ENCODE data around the gene FRAS1.

FRAS1 gene

DNA sequence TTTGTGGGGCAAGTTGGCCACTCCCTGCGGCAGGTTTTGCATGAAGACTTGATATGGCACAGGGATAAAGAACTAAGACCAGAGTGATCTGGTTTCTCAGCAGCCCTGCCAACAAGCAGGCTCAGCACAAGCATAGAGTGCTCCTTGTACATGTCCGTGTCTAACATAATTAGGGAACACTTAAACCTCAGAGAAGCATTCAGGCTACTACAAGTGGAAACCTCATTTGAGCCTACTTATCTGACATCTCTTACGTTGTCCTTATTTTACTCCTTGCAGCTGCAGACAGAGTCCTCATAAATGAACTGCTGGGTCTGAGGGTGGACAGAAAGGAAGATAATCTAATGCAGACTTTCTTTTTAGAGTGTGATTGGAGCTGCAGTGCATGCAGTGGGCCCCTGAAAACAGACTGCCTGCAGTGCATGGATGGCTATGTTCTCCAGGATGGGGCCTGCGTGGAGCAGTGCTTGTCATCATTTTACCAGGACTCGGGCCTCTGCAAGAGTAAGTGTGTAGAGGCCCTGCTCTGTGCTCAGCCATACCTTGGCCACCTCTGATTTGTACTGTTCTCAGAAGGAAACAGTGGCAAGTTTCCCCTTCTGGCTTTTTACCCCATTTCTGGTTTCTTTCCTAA is 315.3 kb downstream of the FRAS1 start:
- DNase-seq (ENCODE audit: low spot score) = no peak

DNA sequence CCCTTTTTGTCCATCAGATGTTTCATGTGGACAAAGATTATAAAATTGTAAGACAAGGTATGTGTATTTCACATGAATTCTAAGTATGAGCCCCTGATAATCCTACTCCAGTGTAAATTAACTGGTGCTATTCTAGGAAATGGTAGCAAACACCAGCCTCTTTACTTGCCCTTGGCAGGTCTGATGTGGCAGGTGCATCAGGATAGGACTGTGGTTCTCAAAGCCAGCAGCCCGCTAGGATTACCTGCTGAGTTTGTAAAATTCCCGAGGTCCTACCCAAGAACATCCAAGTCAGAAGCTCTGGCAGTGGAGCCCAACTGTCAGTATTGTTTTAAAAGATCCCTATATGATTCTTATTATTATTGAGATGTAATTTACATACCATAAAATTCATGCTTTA is 320.4 kb downstream of the FRAS1 start:
- DNase-seq (ENCODE audit: low spot score) = no peak

- no peak for DNase-seq (ENCODE audit: low spot score)
These were observed 321.9 kb downstream of the FRAS1 start for GRCh38 chr4:78379040-78379439.

DNA sequence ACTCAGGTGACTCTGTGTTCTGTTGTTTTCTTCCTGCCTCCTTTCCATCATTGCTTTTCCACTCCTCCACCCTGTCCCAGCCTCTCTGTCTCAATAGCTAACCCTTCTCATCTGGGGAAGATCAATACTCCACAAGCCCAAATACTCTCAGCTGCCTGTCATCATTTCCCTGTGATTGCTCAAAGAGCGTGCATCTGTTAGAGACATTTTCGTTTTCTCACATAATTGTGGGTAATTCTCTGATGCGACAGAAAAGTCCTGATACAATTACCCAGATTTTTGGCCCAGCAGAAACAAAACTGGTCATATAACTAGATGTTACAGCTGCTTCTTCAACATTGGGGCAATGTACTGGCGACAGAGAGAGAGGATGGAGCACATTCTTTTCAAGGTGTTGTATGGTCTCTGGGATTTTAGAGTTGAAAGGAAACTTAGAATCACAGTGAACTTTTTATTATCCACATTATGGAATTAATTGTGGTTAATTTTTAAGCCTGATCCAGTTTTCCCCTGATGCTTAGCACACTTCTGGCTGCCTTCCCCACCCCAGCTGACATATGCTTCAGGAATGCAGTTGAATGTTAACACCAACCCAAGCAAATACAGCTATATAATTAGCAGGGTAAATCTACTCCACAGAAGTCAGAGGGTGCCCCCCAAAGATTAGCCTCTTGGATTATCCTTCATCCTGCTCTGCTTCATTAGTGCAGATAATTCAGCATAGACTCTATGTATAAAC is 323.0 kb downstream of the FRAS1 start:
- DNase-seq (ENCODE audit: low spot score) = peak; percentile 46

GRCh38 chr4:78386679-78387078 is 329.6 kb downstream of the FRAS1 start:
- DNase-seq (ENCODE audit: low spot score) = no peak

DNA sequence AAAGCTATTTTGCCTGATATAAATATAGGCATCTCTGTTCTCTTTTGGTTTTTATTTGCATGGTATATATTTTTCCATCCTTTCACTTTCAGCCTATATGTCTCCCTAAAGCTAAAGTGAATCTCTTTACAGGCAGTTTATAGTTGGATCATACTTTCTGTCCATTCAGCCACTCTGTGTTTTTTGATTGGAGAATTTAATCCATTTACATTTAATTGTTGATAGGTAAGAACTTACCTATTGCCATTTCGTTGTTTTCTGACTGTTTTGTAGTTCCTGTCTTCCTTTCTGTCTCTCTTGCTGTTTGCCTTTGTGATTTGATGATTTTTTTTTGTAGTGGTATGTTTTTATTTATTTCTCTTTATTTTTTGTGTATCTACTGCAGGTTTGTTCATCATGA is 338.5 kb downstream of the FRAS1 start:
- DNase-seq (ENCODE audit: low spot score) = no peak

GRCh38 chr4:78396613-78397291 is 339.6 kb downstream of the FRAS1 start:
- DNase-seq (ENCODE audit: low spot score) = no peak

DNA sequence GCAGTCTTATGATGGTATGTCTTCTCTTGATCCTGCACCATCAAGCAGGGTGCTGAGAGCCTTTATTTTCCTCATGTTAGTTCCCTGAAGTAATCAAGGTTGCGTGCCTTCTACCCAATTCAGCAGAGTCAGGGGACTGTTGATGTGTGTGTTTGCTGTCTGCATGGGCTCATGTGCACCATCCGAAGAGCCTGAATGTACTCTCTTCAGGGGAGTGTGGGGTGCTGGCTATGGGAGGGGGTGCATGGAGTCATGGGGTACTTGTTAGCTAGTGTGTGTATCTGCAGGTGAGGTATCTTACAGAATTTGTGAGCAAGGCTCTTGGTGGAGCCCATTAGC is 340.1 kb downstream of the FRAS1 start:
- DNase-seq (ENCODE audit: low spot score) = no peak

DNA sequence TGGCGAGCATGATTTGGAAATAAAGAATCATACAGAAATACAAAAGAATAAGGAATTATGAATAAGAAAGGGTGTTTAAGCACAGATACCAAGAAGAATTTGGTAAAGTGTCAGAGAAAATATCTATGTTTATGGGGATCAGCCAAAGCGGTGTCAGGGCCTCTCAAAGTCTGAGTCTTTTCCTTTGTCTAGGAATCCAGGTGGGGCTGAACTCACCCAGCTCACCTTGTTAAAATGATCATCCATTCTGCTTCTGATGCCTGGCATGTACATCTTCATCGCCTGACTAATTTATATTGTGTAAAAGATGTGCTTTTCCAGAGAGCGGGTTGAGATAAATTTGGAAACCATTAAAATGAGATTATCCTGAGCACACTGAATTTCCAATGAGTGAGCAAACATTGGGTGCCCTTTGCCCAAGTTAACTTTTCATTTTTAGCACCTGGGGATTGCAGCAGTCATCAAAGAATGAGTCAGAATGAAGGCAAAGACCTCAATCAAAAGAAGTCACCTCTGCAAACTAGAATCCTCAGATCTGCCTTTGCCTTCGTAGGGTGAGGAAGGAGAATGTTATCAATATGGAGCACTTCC is 352.6 kb downstream of the FRAS1 start:
- no peak for DNase-seq (ENCODE audit: low spot score)

- no peak for DNase-seq (ENCODE audit: low spot score)
These were observed 353.1 kb downstream of the FRAS1 start for GRCh38 chr4:78410225-78410624.

GRCh38 chr4:78410676-78411075 is 353.6 kb downstream of the FRAS1 start:
- no peak for DNase-seq (ENCODE audit: low spot score)

DNA sequence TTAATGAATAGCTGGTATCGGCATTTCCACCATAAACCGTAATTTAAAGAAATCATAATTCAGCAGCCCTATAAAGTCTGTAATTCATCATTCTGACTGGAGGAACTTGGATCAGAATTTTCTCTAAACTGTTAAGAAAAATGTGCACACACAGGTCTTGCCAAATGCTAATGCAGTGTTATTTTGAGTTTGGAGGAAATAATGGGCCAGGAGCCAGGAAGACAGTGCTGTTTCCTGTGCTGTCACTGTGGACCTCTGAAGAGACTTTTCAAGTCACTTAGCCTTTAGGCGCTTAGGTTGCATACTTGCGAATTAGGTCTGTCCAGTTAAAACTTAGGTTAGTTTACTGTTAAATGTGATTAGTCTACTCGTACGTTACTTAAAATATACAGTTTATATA is 357.0 kb downstream of the FRAS1 start:
- no peak for DNase-seq (ENCODE audit: low spot score)

GRCh38 chr4:78417603-78418002 is 360.5 kb downstream of the FRAS1 start:
- DNase-seq (ENCODE audit: low spot score) = no peak

- no peak for DNase-seq (ENCODE audit: low spot score)
These were observed 361.3 kb downstream of the FRAS1 start for GRCh38 chr4:78418406-78418805.

- no peak for DNase-seq (ENCODE audit: low spot score)
These were observed 366.7 kb downstream of the FRAS1 start for GRCh38 chr4:78423790-78424189.

DNA sequence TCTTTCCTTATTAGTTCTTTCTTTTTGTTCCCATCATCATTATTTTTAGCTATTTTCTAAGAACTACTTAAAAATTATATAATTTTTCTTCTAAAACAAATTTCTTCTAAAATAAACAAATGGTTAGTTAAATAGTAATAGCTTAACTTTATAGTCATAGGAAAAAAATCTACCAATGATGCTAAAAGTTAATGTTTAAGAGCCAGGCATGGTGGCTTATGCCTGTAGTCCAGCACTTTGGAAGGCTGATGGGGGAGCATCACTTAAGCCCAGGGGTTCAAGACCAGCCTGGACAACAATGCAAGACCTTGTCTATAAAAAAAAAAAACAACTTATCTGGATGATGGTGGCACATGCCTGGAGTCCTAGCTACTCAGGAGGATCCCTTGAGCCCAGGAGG is 367.3 kb downstream of the FRAS1 start:
- no peak for DNase-seq (ENCODE audit: low spot score)

DNA sequence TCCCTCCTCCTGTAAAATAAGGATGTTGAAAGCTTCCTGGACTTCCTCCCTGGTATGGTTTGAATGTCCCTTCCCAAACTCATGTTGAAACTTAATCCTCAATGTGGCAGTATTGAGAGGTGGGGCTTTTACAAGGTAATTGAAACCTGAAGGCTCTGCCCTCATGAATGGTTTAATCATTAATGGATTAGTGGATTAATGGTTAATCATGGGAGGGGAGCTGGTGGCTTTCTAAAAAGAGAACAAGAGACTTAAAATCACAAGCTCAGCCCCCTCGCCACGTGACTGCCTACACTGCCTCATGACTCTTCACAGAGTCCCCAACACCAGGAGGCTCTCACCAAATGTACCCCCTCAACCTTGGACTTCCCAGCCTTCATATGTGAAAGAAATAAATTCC is 369.8 kb downstream of the FRAS1 start:
- DNase-seq (ENCODE audit: low spot score) = peak; percentile 2

DNA sequence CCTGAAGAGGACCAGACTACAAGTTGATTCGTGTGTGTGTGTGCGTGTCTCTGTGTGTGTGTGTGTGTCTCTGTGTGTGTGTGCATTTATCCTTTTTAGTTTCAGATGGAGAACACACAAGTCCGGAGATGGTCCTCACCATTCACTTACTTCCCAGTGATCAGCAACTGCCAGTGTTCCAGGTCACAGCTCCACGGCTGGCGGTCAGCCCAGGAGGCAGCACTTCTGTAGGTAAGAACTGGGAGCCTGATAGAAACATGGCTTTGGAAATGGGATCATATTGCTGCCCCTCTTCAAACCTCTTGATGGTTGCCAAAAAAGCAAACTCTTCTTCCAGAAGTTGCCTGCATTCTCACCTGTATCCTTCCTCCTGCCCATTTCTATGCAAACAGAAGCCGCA is 371.9 kb downstream of the FRAS1 start:
- DNase-seq (ENCODE audit: low spot score) = no peak

- no peak for DNase-seq (ENCODE audit: low spot score)
These were observed 375.8 kb downstream of the FRAS1 start for GRCh38 chr4:78432896-78433295.

- no peak for DNase-seq (ENCODE audit: low spot score)
These were observed 380.5 kb downstream of the FRAS1 start for GRCh38 chr4:78437608-78438088.

- no peak for DNase-seq (ENCODE audit: low spot score)
These were observed 382.2 kb downstream of the FRAS1 start for GRCh38 chr4:78439328-78439727.

GRCh38 chr4:78441756-78442155 is 384.6 kb downstream of the FRAS1 start:
- DNase-seq (ENCODE audit: low spot score) = no peak

DNA sequence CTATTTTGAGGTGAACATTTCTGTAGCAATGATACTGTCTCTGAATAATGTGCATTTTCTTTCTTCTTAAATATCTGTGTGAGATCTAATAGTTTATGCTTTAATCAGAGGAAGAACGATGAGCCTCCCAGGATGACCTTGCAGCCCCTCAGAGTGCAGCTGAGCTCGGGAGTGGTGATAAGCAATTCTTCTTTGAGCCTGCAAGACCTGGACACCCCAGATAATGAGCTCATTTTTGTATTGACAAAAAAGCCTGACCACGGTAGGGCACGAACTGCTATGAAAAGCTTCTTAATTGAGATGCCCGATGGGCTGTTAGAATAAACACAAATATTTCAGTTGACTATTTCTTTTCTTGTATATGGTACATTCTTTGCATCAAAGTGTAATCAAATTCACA is 389.5 kb downstream of the FRAS1 start:
- no peak for DNase-seq (ENCODE audit: low spot score)
